WI38 (cell line): Measurements from ENCODE around the gene CDCA3.

ENCODE experiments used
- H3K4me3 ChIP-seq: 2 replicates; pipeline ENCODE4 v1.5.1; 2011; ENCODE audit warnings: low read depth, mild to moderate bottlenecking, control low read depth, low read length
- CTCF ChIP-seq: IDR thresholded peaks from 2 replicates; pipeline ENCODE4 v1.5.1; 2012; ENCODE audit warnings: low read depth, mild to moderate bottlenecking, control low read depth, low read length

CDCA3 gene

GRCh38 chr12:6847676-6848075 lies 3.4 kb downstream of the CDCA3 start:
- no peak overlapping the region for H3K4me3 ChIP-seq
- no peak for TF ChIP-seq CTCF

GRCh38 chr12:6846316-6846869 lies 4.7 kb downstream of the CDCA3 start:
- TF ChIP-seq CTCF: no peak
- H3K4me3 ChIP-seq: no peak overlapping the region

- TF ChIP-seq CTCF: no peak
Observed at GRCh38 chr12:6845395-6845794, 5.7 kb downstream of the CDCA3 start.

GRCh38 chr12:6843118-6843902 lies 7.8 kb downstream of the CDCA3 start:
- no peak overlapping the region for H3K4me3 ChIP-seq
- TF ChIP-seq CTCF: no peak

More at GRCh38 chr12:6845395-6845794, 5.7 kb downstream of the CDCA3 start:
- H3K4me3 ChIP-seq: no peak overlapping the region

GRCh38 chr12:6842075-6842474 lies 9.0 kb downstream of the CDCA3 start:
- TF ChIP-seq CTCF: no peak
- no peak overlapping the region for H3K4me3 ChIP-seq

- no peak within 1 kb of the TSS for H3K4me3 ChIP-seq
- no peak for TF ChIP-seq CTCF
Observed at GRCh38 chr12:6840761-6841515, 10.1 kb downstream of the CDCA3 start, which contains the start of gene GNB3. TSS of gene GNB3 (plus strand) at chr12:6840925. CDS start at chr12:6841288, 363 bp downstream.

- no peak for TF ChIP-seq CTCF
- H3K4me3 ChIP-seq: no peak overlapping the region
Observed at GRCh38 chr12:6840330-6840729, 10.8 kb downstream of the CDCA3 start.
